Uterus (tissue), 4 donors: Measurements from ENCODE around the gene SLITRK1. TPM values are rescaled to one million over a fixed set of nuclear protein-coding genes. Genes with fewer than 3 reads are reported as not detected.

Experiments used
- DNase-seq, 2 donors: peaks; one replicate each; pipeline ENCODE4 v3.0.0-alpha.2; 2019 to 2020
- H3K27ac ChIP-seq, 2 donors: fragments of 200-600 bp; sonication (generic); 1 replicate in 1 of 2; 2 replicates in 1 of 2; pipeline ENCODE4 v1.5.1; 2016 to 2018
- H3K27me3 ChIP-seq, 2 donors: fragments of 200-600 bp; sonication (generic); one replicate each; pipeline ENCODE4 v1.5.1; 2018 to 2019; ENCODE audit warnings: control low read depth in 1 of 2
- H3K36me3 ChIP-seq, 2 donors: fragments of 200-600 bp; sonication (generic); one replicate each; pipeline ENCODE4 v1.5.1; 2019; ENCODE audit warnings: control low read depth in 1 of 2
- H3K4me1 ChIP-seq, 2 donors: fragments of 200-600 bp; sonication (generic); one replicate each; pipeline ENCODE4 v1.5.1; 2018 to 2019; ENCODE audit warnings: control low read depth in 1 of 2
- H3K4me3 ChIP-seq, 2 donors: fragments of 200-600 bp; sonication (generic); 1 replicate in 1 of 2; 2 replicates in 1 of 2; pipeline ENCODE4 v1.5.1; 2018 to 2019; ENCODE audit warnings: mild to moderate bottlenecking in 1 of 2
- H3K9me3 ChIP-seq, 2 donors: fragments of 200-600 bp; sonication (generic); one replicate each; pipeline ENCODE4 v1.5.1; 2019; ENCODE audit warnings: control low read depth in 1 of 2
- CTCF ChIP-seq, 4 experiments: fragments of 200-600 bp in 2 of 4; fragments of 450-650 bp in 2 of 4; sonication (generic) in 2 of 4; IDR thresholded peaks; one replicate each; pipeline ENCODE4 v1.5.1; 2016 to 2019; ENCODE audit warnings: antibody characterized with exemption in 4 of 4, mild to moderate bottlenecking in 2 of 4, moderate library complexity in 1 of 4
- POLR2A ChIP-seq, 2 donors: fragments of 450-650 bp; IDR thresholded peaks; one replicate each; pipeline ENCODE4 v1.6.1; 2016; ENCODE audit warnings: antibody characterized with exemption in 2 of 2, mild to moderate bottlenecking in 1 of 2, moderate library complexity in 1 of 2
- intact Hi-C: fragments of 100-400 bp; cut with DNase I; formaldehyde crosslinking; loops from one replicate; pipeline ENCODE4 v1.15.1; 2023; ENCODE audit warnings: low total_unique reads
- total RNA-seq, 4 donors: library from RNA; depleted of rRNA in 3 of 4; stranded (reverse); fragments of >200 nt in 3 of 4; gene quantifications; one replicate each; pipeline versions ENCODE4 v1.1.0 to v1.2.4, GENCODE V29; 2014 to 2023
- donor health status: DM: yes; HTN: yes; CAD: no.

Gene SLITRK1
- total RNA-seq, 4 donors from 2014 or later, result 0.07 TPM; not detected in 3

GRCh38 chr13:83879431-83880171 is 2.7 kb downstream of the SLITRK1 start:
- DNase-seq, result no peak
- H3K27ac ChIP-seq, result no peak overlapping the region

GRCh38 chr13:83878691-83879430 is 3.4 kb downstream of the SLITRK1 start:
- H3K27me3 ChIP-seq, result peaks cover 0 to 36% of the 10 kb centered on the region in 2 donors
- no peaks in the 10 kb centered on the region for H3K36me3 ChIP-seq
- no peak for DNase-seq
- TF ChIP-seq POLR2A (IDR thresholded peaks at IDR 0.05), result no peak
- TF ChIP-seq CTCF (IDR thresholded peaks at IDR 0.05), result no peak
- H3K27ac ChIP-seq, result no peak overlapping the region
- intact Hi-C loops, result no loop called here
- H3K9me3 ChIP-seq, result no peaks in the 10 kb centered on the region
- H3K4me3 ChIP-seq, result no peak overlapping the region
- no peaks in the 10 kb centered on the region for H3K4me1 ChIP-seq

More at GRCh38 chr13:83879431-83880171, 2.7 kb downstream of the SLITRK1 start:
- Histone ChIP-seq H3K27me3 (peaks cover 0 to 36% of the 10 kb centered on the region in 2 donors), H3K36me3 (no peaks in the 10 kb centered on the region), H3K9me3 (no peaks in the 10 kb centered on the region), H3K4me3 (no peak overlapping the region), H3K4me1 (no peaks in the 10 kb centered on the region)
- intact Hi-C loops, result no loop called here
- TF ChIP-seq CTCF (IDR thresholded peaks at IDR 0.05), result no peak
- TF ChIP-seq POLR2A (IDR thresholded peaks at IDR 0.05), result no peak

- no peak for TF ChIP-seq POLR2A (IDR thresholded peaks at IDR 0.05)
- TF ChIP-seq CTCF (IDR thresholded peaks at IDR 0.05), result no peak
- intact Hi-C loops, result no loop called here
- H3K4me1 ChIP-seq, result no peaks in the 10 kb centered on the region
- no peak overlapping the region for H3K4me3 ChIP-seq
- H3K36me3 ChIP-seq, result no peaks in the 10 kb centered on the region
- no peaks in the 10 kb centered on the region for H3K9me3 ChIP-seq
- H3K27ac ChIP-seq, result no peak overlapping the region
- peaks cover 0 to 33% of the 10 kb centered on the region in 2 donors for H3K27me3 ChIP-seq
- DNase-seq, result no peak
These were observed 4.5 kb downstream of the SLITRK1 start for GRCh38 chr13:83877651-83878355.

- Histone ChIP-seq H3K36me3 (no peaks in the 10 kb centered on the region), H3K27me3 (peaks cover 0 to 25% of the 10 kb centered on the region in 2 donors), H3K27ac (no peak overlapping the region), H3K4me3 (no peak overlapping the region), H3K9me3 (no peaks in the 10 kb centered on the region), H3K4me1 (no peaks in the 10 kb centered on the region)
- intact Hi-C loops, result no loop called here
- TF ChIP-seq POLR2A (IDR thresholded peaks at IDR 0.05) (no peak), CTCF (IDR thresholded peaks at IDR 0.05) (no peak)
- no peak for DNase-seq
These were observed 5.7 kb downstream of the SLITRK1 start for GRCh38 chr13:83876546-83876945.
